Stimulated activated CD4-positive, alpha-beta T cell treated with anti-CD3 and anti-CD28 coated beads, Interleukin-1b, Interleukin-23, amount 100 ng/mL, for 24 hours (primary cell): ENCODE data around the gene PNN.

ENCODE experiments used
- DNase-seq, 4 experiments: peaks; one replicate each; pipeline ENCODE4 v3.0.0-alpha.2; 2020; ENCODE audit warnings: low read depth in 4 of 4, low spot score in 1 of 4

Gene PNN

DNA sequence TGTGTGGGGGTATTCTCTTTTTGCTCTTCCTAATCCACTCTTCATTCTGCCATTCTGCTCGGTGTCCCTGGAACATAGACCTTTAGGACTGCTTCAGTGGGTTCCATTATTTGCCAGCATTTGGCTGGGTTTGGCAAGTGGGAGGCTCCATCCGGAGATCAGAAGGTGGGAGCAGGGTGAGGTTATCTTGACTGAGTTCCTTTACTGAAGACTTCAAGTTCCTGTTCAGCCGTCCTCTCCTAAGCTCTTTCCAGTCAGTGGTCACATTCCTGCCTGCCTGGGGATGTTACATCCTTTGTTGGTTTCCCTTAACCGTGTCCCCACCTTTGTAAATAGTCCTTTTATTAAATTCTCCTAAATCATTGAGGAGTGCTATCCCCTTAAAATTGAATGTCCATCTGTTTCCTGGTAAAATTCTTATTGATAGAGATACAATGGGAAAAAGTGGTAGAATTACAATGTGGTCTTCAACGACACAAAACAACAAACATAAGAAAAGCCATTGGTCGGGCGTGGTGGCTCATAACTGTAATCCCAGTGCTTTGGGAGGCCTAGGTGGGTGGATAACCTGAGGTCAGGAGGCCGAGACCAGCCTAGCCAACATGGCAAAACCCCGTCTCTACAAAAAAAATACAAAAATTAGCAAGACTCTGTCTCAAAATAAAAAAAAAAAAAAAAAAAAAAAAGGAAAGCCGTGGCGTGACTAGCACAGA is 53.6 kb downstream of the PNN start:
- no peak for DNase-seq

DNA sequence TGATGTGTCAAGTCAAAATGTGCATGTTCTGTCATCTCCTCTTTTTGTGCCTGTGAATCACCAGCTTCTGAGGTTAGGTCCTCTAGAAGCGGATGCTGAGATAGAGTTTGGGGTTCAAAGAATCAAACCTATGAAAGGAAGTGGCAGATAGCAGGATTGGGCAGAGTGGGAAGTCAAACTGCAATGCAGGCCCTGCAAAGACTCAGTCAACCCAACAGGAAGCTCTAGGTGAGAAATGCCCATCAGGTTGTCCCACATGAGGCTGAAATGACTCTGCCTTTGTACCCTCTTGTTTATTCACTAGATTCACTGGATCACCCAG is 54.1 kb downstream of the PNN start:
- peak; percentile 11 to 47 (median 23) for DNase-seq

DNA sequence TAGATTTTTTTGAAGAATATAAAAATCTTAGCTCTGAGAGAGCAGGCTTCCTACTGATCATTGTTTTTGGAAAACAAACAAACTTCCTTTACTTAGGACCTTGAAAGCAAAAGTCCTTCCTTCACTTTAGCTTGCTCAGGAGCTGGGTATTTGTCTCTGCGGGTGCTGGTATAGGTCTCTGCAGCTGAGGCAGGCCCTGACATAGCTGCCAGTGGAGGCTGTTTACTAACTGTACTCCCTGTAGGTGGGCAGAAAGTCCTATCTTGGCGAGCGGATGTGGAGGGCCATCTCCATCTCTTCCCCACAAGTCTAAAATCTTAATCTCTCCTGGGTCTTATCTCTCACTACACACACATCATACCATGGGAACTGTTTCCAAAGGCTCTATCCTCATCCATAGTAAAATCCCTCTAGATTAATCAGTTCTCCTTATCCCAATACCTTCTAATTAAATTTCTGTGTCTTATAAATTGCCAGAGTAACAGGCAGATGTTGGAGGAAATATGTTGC is 54.6 kb downstream of the PNN start:
- no peak for DNase-seq

DNA sequence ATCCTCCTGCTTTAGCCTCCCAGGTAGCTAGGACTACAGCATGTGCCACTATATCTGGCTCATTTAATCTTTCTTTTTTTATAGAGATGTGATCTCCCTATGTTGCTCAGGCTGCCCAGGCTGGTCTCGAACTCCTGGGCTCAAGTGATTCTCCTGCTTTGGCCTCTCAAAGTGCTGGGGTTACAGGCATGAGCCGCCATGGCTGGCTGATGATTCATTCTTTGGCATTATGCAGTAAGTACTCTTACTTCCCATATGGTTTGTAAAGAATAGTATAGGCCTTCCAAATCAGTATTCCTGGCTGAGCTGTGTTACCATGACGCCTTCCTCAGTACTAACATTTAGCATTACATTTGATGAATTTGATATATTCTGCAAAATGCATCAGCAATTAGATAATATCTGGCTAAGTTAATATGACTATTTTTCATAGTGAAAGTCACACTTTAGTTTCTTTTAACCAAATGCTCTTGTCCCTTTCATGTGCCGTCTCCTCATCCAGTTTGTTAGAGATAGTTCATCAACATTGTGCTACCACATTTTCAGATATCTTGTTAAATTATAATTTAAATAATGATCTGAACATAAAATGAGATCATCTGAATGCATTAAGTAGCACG is 55.5 kb downstream of the PNN start:
- DNase-seq: no peak

- DNase-seq: peak in 1 of 4 experiments; percentile 10
Observed at GRCh38 chr14:39231751-39232553, 56.9 kb downstream of the PNN start.
